NCI-H748 treated with DMSO at 0.1 percent for 48 hours (cell line): Measurements from ENCODE around the gene RAD51AP1.

Source experiments
- DNase-seq: peaks from one replicate; lab custom pipeline; 2025; lab: John Stamatoyannopoulos, UW

Gene RAD51AP1

GRCh38 chr12:4545195-4545594 is 6.5 kb downstream of the RAD51AP1 start:
- no peak for DNase-seq

GRCh38 chr12:4552191-4552590 is 13.5 kb downstream of the RAD51AP1 start:
- DNase-seq: no peak

GRCh38 chr12:4553943-4554342 is 15.3 kb downstream of the RAD51AP1 start:
- DNase-seq: no peak

- no peak for DNase-seq
Observed at GRCh38 chr12:4555804-4556203, 17.1 kb downstream of the RAD51AP1 start.

- no peak for DNase-seq
Observed at GRCh38 chr12:4556735-4557530, 18.2 kb downstream of the RAD51AP1 start.

- no peak for DNase-seq
Observed at GRCh38 chr12:4557586-4557985, 18.9 kb downstream of the RAD51AP1 start.

- no peak for DNase-seq
Observed at GRCh38 chr12:4558171-4558570, 19.5 kb downstream of the RAD51AP1 start.

- peak; percentile 72 for DNase-seq
Observed at GRCh38 chr12:4562034-4562657, 23.5 kb downstream of the RAD51AP1 start, which contains the start of gene DYRK4. Gene DYRK4 (plus strand): TSS chr12:4562208. CDS start chr12:4562246, 38 bp downstream.

GRCh38 chr12:4563336-4563735 is 24.6 kb downstream of the RAD51AP1 start:
- DNase-seq: no peak

GRCh38 chr12:4564818-4565217 is 26.1 kb downstream of the RAD51AP1 start:
- DNase-seq: no peak

- no peak for DNase-seq
Observed at GRCh38 chr12:4566474-4566873, 27.8 kb downstream of the RAD51AP1 start.

GRCh38 chr12:4567073-4567881 is 28.6 kb downstream of the RAD51AP1 start:
- DNase-seq: no peak

GRCh38 chr12:4569261-4569660 is 30.6 kb downstream of the RAD51AP1 start:
- DNase-seq: no peak

GRCh38 chr12:4572680-4573079 is 34.0 kb downstream of the RAD51AP1 start:
- no peak for DNase-seq

- DNase-seq: no peak
Observed at GRCh38 chr12:4579305-4580102, 40.8 kb downstream of the RAD51AP1 start.

GRCh38 chr12:4580281-4580688 is 41.6 kb downstream of the RAD51AP1 start:
- no peak for DNase-seq

GRCh38 chr12:4584281-4584680 is 45.6 kb downstream of the RAD51AP1 start:
- no peak for DNase-seq

- no peak for DNase-seq
Observed at GRCh38 chr12:4584896-4585295, 46.2 kb downstream of the RAD51AP1 start.

- DNase-seq: no peak
Observed at GRCh38 chr12:4586500-4586899, 47.8 kb downstream of the RAD51AP1 start.

GRCh38 chr12:4587108-4587507 is 48.4 kb downstream of the RAD51AP1 start:
- no peak for DNase-seq

GRCh38 chr12:4588916-4589315 is 50.2 kb downstream of the RAD51AP1 start:
- DNase-seq: no peak

GRCh38 chr12:4589941-4590340 is 51.3 kb downstream of the RAD51AP1 start:
- no peak for DNase-seq
